IMR-90 (cell line): ENCODE results near the gene TSKU. TPM values are rescaled to one million over a fixed set of nuclear protein-coding genes. Genes with fewer than 3 reads are reported as not detected.

ENCODE experiments used
- ATAC-seq: fragments of 200-7000 bp; cut with Tn5 transposase; 2 replicates; pipeline ENCODE4 v1.9.1; 2020; ENCODE audit warnings: low read depth, mild to moderate bottlenecking, moderate library complexity
- BruUV-seq: library from RNA; stranded (reverse); fragments of 400-500 nt; replicated peaks from 2 replicates; lab custom pipeline; 2021; lab: Mats Ljungman, UMichigan
- CTCF ChIA-PET: fragments of 300-600 bp; formaldehyde crosslinking; extraction: SDS; loops from one replicate; lab custom pipeline; 2021; ENCODE audit warnings: antibody characterized with exemption; lab: Yijun Ruan, JAX
- POLR2A ChIA-PET: fragments of 300-600 bp; sonication (Branson Sonifier 250); formaldehyde crosslinking; loops from one replicate; lab custom pipeline; 2022; ENCODE audit warnings: antibody characterized with exemption; ENCODE audit not compliant: unreplicated experiment; lab: Charles Lee
- DNase-seq: peaks from one replicate; pipeline ENCODE4 v3.0.0; 2013
- H2AFZ ChIP-seq: replicated peaks from 2 replicates; pipeline ENCODE3; 2013; ENCODE audit warnings: low read length, mild to moderate bottlenecking; ENCODE audit not compliant: poor library complexity
- H2AK5ac ChIP-seq: 2 replicates; pipeline ENCODE4 v1.6.1; 2013; ENCODE audit warnings: low read depth, low read length, inconsistent platforms
- H2AK9ac ChIP-seq: replicated peaks from 2 replicates; pipeline ENCODE3; 2013; ENCODE audit warnings: mild to moderate bottlenecking, low read depth, low read length, moderate library complexity; ENCODE audit not compliant: poor library complexity
- H2BK120ac ChIP-seq: 2 replicates; pipeline ENCODE4 v1.6.1; 2013; ENCODE audit warnings: low read depth, low read length, inconsistent platforms
- H2BK15ac ChIP-seq: 3 replicates; pipeline ENCODE4 v1.6.1; 2013; ENCODE audit warnings: low read depth, low read length, inconsistent platforms
- H2BK20ac ChIP-seq: 2 replicates; pipeline ENCODE4 v1.6.1; 2013; ENCODE audit warnings: low read depth, mild to moderate bottlenecking, inconsistent platforms, low read length, moderate library complexity
- H2BK5ac ChIP-seq: 2 replicates; pipeline ENCODE4 v1.6.1; 2013; ENCODE audit warnings: mild to moderate bottlenecking, low read depth, low read length, inconsistent platforms; ENCODE audit not compliant: poor library complexity, severe bottlenecking
- H3K14ac ChIP-seq: replicated peaks from 2 replicates; pipeline ENCODE4 v1.6.1; 2013; ENCODE audit warnings: low read depth, low read length, inconsistent platforms
- H3K18ac ChIP-seq: 2 replicates; pipeline ENCODE4 v1.6.1; 2013; ENCODE audit warnings: low read depth, low read length, control low read depth
- H3K23ac ChIP-seq: 2 replicates; pipeline ENCODE4 v1.6.1; 2013; ENCODE audit warnings: low read depth, low read length, inconsistent platforms
- H3K27ac ChIP-seq: 2 replicates; pipeline ENCODE4 v1.5.1; 2013; ENCODE audit warnings: mild to moderate bottlenecking, control low read depth, low read length; ENCODE audit not compliant: insufficient read depth
- H3K27me3 ChIP-seq: 2 replicates; pipeline ENCODE4 v1.6.1; 2013; ENCODE audit warnings: low read length; ENCODE audit not compliant: control insufficient read depth, insufficient read depth
- H3K36me3 ChIP-seq: 2 replicates; pipeline ENCODE4 v1.6.1; 2013; ENCODE audit warnings: low read length, mixed read lengths; ENCODE audit not compliant: control insufficient read depth, insufficient read depth
- H3K4ac ChIP-seq: 2 replicates; pipeline ENCODE4 v1.6.1; 2013; ENCODE audit warnings: low read depth, low read length, inconsistent platforms
- H3K4me1 ChIP-seq: 2 replicates; pipeline ENCODE4 v1.6.1; 2013; ENCODE audit warnings: low read length, mixed read lengths; ENCODE audit not compliant: control insufficient read depth, insufficient read depth
- H3K4me2 ChIP-seq: 2 replicates; pipeline ENCODE4 v1.6.1; 2013; ENCODE audit warnings: low read depth, mild to moderate bottlenecking, control low read depth, low read length, moderate library complexity
- H3K4me3 ChIP-seq: 2 replicates; pipeline ENCODE4 v1.5.1; 2013; ENCODE audit warnings: low read depth, mild to moderate bottlenecking, control low read depth, low read length, moderate library complexity; ENCODE audit not compliant: insufficient read depth
- H3K56ac ChIP-seq: 2 replicates; pipeline ENCODE4 v1.6.1; 2013; ENCODE audit warnings: low read length, inconsistent platforms; ENCODE audit not compliant: insufficient read depth; ENCODE audit errors: extremely low read depth
- H3K79me1 ChIP-seq, 2 experiments: 2 replicates each; pipeline ENCODE4 v1.6.1; 2013; ENCODE audit warnings: low read length in 2 of 2, inconsistent platforms in 1 of 2, low read depth in 1 of 2
- H3K9ac ChIP-seq: 2 replicates; pipeline ENCODE4 v1.6.1; 2013; ENCODE audit warnings: low read depth, low read length, control low read depth
- H3K9me1 ChIP-seq: 2 replicates; pipeline ENCODE4 v1.6.1; 2013; ENCODE audit warnings: low read length, inconsistent platforms; ENCODE audit not compliant: insufficient read depth
- H3K9me3 ChIP-seq: 2 replicates; pipeline ENCODE4 v1.6.1; 2013; ENCODE audit warnings: low read length; ENCODE audit not compliant: control insufficient read depth, insufficient read depth
- H4K20me1 ChIP-seq: 2 replicates; pipeline ENCODE4 v1.6.1; 2013; ENCODE audit warnings: low read length, inconsistent platforms; ENCODE audit not compliant: insufficient read depth
- H4K5ac ChIP-seq: 2 replicates; pipeline ENCODE4 v1.6.1; 2013; ENCODE audit warnings: mild to moderate bottlenecking, low read depth, low read length, control low read depth
- H4K8ac ChIP-seq, 2 experiments: 2 replicates each; pipeline ENCODE4 v1.6.1; 2013; ENCODE audit warnings: low read depth in 2 of 2, low read length in 2 of 2, control low read depth in 1 of 2, inconsistent platforms in 1 of 2
- H4K91ac ChIP-seq: 2 replicates; pipeline ENCODE4 v1.6.1; 2013; ENCODE audit warnings: low read depth, low read length, inconsistent platforms; ENCODE audit not compliant: insufficient read depth
- MXI1 ChIP-seq: IDR thresholded peaks from 2 replicates; pipeline ENCODE4 v1.6.1; 2012; ENCODE audit warnings: low read depth, mild to moderate bottlenecking, low read length, moderate library complexity, borderline replicate concordance
- NFE2L2 ChIP-seq: fragments of 150-350 bp; IDR thresholded peaks from 2 replicates; pipeline ENCODE4 v1.6.1; 2016; ENCODE audit warnings: low read depth, mild to moderate bottlenecking, low read length
- WGBS, 2 experiments: methylation state at CpG; one replicate each; pipeline versions ENCODE4 v1.1.5 to v1.1.7; 2013; ENCODE audit warnings: missing lambda C conversion rate in 2 of 2; ENCODE audit not compliant: insufficient read length in 1 of 2; ENCODE audit errors: extremely low coverage in 2 of 2; 5-methylcytosine and 5-hydroxymethylcytosine counted together
- dilution Hi-C: fragments of 300-500 bp; cut with HindIII; formaldehyde crosslinking; loops from one replicate; pipeline ENCODE4 v1.14.3; 2018; ENCODE audit warnings: low sequenced_read_pairs; ENCODE audit not compliant: unreplicated experiment
- in situ Hi-C: fragments of 300-500 bp; cut with MboI; formaldehyde crosslinking; loops from 3 replicates; pipeline ENCODE4 v1.14.3; 2019; ENCODE audit warnings: low sequenced_read_pairs, inconsistent platforms, mixed read lengths
- intact Hi-C: fragments of 100-400 bp; cut with micrococcal nuclease; formaldehyde crosslinking; loops from 2 replicates; pipeline ENCODE4 v1.10.0; 2022
- polyA plus RNA-seq, 3 experiments: library from polyadenylated mRNA; depleted of rRNA; stranded (reverse); fragments of >200 nt; gene quantifications; 2 replicates each; pipeline ENCODE4 v1.2.3, GENCODE V29; 2012; ENCODE audit warnings: low replicate concordance in 1 of 3
- total RNA-seq: library from RNA; depleted of rRNA; stranded (reverse); fragments of >200 nt; gene quantifications from 2 replicates; pipeline ENCODE4 v1.2.3, GENCODE V29; 2012
- TF ChIP-seq, protein P1 (sequence below): fragments of 150-350 bp; IDR thresholded peaks from 2 replicates; pipeline ENCODE4 v1.6.1; 2016; ENCODE audit warnings: low read depth, mild to moderate bottlenecking, low read length, moderate library complexity, borderline replicate concordance
- TF ChIP-seq, protein P2 (sequence below): conservative IDR thresholded peaks from 2 replicates; pipeline ENCODE4 v1.5.1; 2012; ENCODE audit warnings: mild to moderate bottlenecking, low read depth, low read length, improper control_type of control experiment

Gene TSKU
- total and polyA plus RNA-seq, 2 of the 4 experiments (the other 2 are of a cell fraction): 6.8 to 26.6 TPM

DNA sequence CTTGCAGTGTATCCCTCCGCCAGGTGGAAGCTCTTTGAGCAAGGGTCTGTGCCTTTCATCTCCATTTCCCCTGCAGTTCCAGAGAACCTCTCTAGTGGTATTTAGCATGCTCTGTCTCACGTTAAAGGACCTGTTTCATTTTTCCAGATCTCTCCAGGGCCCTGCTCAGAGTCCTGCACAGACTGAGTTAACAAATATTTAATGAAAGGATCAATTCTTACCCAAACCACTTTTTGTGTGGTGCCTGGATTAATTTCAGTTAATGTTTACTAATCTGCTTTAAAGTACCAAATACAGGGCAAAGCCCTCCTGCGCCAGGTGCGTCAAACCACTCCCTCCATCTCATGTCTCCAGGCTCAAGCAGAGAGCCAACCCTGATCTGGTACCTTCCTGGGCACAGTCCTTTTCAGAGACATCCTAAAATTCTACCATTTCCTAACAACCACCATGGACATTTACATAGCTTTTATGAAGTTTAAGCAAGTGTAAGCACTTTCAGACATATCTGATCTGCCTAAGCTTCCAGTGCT is 58.8 kb downstream of the TSKU start:
- ChIA-PET CTCF (no interaction called here), POLR2A (interaction anchor here (0.6 kb wide), 1 partner anchor 17 kb away, joined by 12 read pairs; no protein-coding TSS in a partner anchor)
- ATAC-seq (no peak), DNase-seq (no peak)
- no peak overlapping the region for H2BK15ac ChIP-seq
- no peaks in the 10 kb centered on the region for H3K36me3 ChIP-seq
- H4K20me1 ChIP-seq: no peaks in the 10 kb centered on the region
- no peak overlapping the region for H3K4me3 ChIP-seq
- no peak overlapping the region for H2AFZ ChIP-seq
- H2AK5ac ChIP-seq: no peak overlapping the region
- no peak overlapping the region for H3K23ac ChIP-seq
- 80% methylated on average over 1 of the region's 4 CpGs; no CpG with 5 or more reads in 1 of the 2 experiments for WGBS, 2 experiments
- no peak overlapping the region for H3K14ac ChIP-seq
- H3K27me3 ChIP-seq: peaks cover 46% of the 10 kb centered on the region
- no peak overlapping the region for H2BK120ac ChIP-seq
- no peaks in the 10 kb centered on the region for H3K79me1 ChIP-seq
- no peak overlapping the region for H4K8ac ChIP-seq
- H2BK20ac ChIP-seq: no peak overlapping the region
- no peaks in the 10 kb centered on the region for H3K9me3 ChIP-seq
- H3K27ac ChIP-seq: no peak overlapping the region
- H4K91ac ChIP-seq: no peak overlapping the region
- no peak overlapping the region for H3K9ac ChIP-seq
- dilution Hi-C loops: no loop called here
- in situ Hi-C loops: no loop called here
- H3K18ac ChIP-seq: no peak overlapping the region
- H3K9me1 ChIP-seq: 0 out of 2 replicates have a peak, but pooled peaks cover 1% of the 10 kb centered on the region
- no peak overlapping the region for H3K56ac ChIP-seq
- no peaks in the 10 kb centered on the region for H3K4me1 ChIP-seq
- no peak overlapping the region for H2BK5ac ChIP-seq
- TF ChIP-seq NFE2L2: no peak
- no peak for TF ChIP-seq MXI1
- TF ChIP-seq, protein P1, sequence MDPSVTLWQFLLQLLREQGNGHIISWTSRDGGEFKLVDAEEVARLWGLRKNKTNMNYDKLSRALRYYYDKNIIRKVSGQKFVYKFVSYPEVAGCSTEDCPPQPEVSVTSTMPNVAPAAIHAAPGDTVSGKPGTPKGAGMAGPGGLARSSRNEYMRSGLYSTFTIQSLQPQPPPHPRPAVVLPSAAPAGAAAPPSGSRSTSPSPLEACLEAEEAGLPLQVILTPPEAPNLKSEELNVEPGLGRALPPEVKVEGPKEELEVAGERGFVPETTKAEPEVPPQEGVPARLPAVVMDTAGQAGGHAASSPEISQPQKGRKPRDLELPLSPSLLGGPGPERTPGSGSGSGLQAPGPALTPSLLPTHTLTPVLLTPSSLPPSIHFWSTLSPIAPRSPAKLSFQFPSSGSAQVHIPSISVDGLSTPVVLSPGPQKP: no peak
- TF ChIP-seq, protein P2, sequence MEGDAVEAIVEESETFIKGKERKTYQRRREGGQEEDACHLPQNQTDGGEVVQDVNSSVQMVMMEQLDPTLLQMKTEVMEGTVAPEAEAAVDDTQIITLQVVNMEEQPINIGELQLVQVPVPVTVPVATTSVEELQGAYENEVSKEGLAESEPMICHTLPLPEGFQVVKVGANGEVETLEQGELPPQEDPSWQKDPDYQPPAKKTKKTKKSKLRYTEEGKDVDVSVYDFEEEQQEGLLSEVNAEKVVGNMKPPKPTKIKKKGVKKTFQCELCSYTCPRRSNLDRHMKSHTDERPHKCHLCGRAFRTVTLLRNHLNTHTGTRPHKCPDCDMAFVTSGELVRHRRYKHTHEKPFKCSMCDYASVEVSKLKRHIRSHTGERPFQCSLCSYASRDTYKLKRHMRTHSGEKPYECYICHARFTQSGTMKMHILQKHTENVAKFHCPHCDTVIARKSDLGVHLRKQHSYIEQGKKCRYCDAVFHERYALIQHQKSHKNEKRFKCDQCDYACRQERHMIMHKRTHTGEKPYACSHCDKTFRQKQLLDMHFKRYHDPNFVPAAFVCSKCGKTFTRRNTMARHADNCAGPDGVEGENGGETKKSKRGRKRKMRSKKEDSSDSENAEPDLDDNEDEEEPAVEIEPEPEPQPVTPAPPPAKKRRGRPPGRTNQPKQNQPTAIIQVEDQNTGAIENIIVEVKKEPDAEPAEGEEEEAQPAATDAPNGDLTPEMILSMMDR: no peak
- BruUV-seq: no TSS peak
- H3K4ac ChIP-seq: no peak overlapping the region
- intact Hi-C loops: no loop called here
- H2AK9ac ChIP-seq: no peak overlapping the region
- no peak overlapping the region for H4K5ac ChIP-seq
- no peak overlapping the region for H3K4me2 ChIP-seq
